H1 (cell line): Measurements from ENCODE around the gene SENP2. TPM values are rescaled to one million over a fixed set of nuclear protein-coding genes. Genes with fewer than 3 reads are reported as not detected.

ENCODE experiments used
- CTCF ChIA-PET: fragments of 300-600 bp; sonication (Branson Sonifier 250); formaldehyde crosslinking; loops from one replicate; lab custom pipeline; 2021; ENCODE audit not compliant: partially characterized antibody; lab: Charles Lee
- POLR2A ChIA-PET: fragments of 300-600 bp; sonication (Branson Sonifier 250); formaldehyde crosslinking; loops from one replicate; lab custom pipeline; 2021; ENCODE audit warnings: inconsistent platforms; ENCODE audit not compliant: partially characterized antibody; lab: Charles Lee
- DNase-seq, 2 experiments: peaks; one replicate each; pipeline versions ENCODE4 v3.0.0 to v3.0.0-alpha.2; 2010 to 2022; ENCODE audit warnings: low spot score in 2 of 2, low read depth in 1 of 2, mixed read lengths in 1 of 2
- FAIRE-seq: peaks from 2 replicates; lab custom pipeline; 2011; peaks lifted over from hg19 to GRCh38; lab: Jason Lieb, UNC
- H2AFZ ChIP-seq: 2 replicates; pipeline ENCODE4 v1.8.1; 2012; ENCODE audit warnings: low read length, inconsistent platforms
- H2AK5ac ChIP-seq: 2 replicates; pipeline ENCODE4 v1.6.1; 2013; ENCODE audit warnings: low read depth, low read length
- H2BK120ac ChIP-seq: replicated peaks from 2 replicates; pipeline ENCODE3; 2013; ENCODE audit warnings: low read depth, low read length, inconsistent platforms
- H2BK12ac ChIP-seq: 2 replicates; pipeline ENCODE4 v1.6.1; 2013; ENCODE audit warnings: low read depth, low read length
- H2BK15ac ChIP-seq: 2 replicates; pipeline ENCODE4 v1.6.1; 2013; ENCODE audit warnings: low read length
- H2BK20ac ChIP-seq: 2 replicates; pipeline ENCODE4 v1.6.1; 2013; ENCODE audit warnings: low read length
- H2BK5ac ChIP-seq: 2 replicates; pipeline ENCODE4 v1.6.1; 2013; ENCODE audit warnings: low read depth, low read length
- H3K14ac ChIP-seq: 2 replicates; pipeline ENCODE4 v1.6.1; 2013; ENCODE audit warnings: inconsistent platforms; ENCODE audit not compliant: insufficient read length
- H3K18ac ChIP-seq: 2 replicates; pipeline ENCODE4 v1.6.1; 2013; ENCODE audit warnings: low read length; ENCODE audit errors: extremely low read depth
- H3K23ac ChIP-seq: 2 replicates; pipeline ENCODE4 v1.6.1; 2013; ENCODE audit warnings: inconsistent platforms; ENCODE audit not compliant: insufficient read length
- H3K23me2 ChIP-seq: 2 replicates; pipeline ENCODE4 v1.6.1; 2013; ENCODE audit warnings: low read depth, low read length
- H3K27ac ChIP-seq: 2 replicates; pipeline ENCODE4 v1.6.1; 2011; ENCODE audit warnings: low read depth, low read length, inconsistent platforms
- H3K27me3 ChIP-seq, 4 experiments: replicated peaks in 1 of 4; 1 replicate in 1 of 4; 2 replicates in 3 of 4; pipeline versions ENCODE4 v1.6.1 to v1.8.1; 2011 to 2013; ENCODE audit warnings: low read length in 3 of 4, mild to moderate bottlenecking in 3 of 4, inconsistent platforms in 2 of 4, mixed read lengths in 2 of 4, moderate library complexity in 1 of 4; ENCODE audit not compliant: control insufficient read depth in 3 of 4, insufficient read depth in 3 of 4; ENCODE audit errors: extremely low read depth in 1 of 4
- H3K36me3 ChIP-seq, 4 experiments: 2 replicates each; pipeline versions ENCODE4 v1.6.1 to v1.8.1; 2011 to 2013; ENCODE audit warnings: mild to moderate bottlenecking in 4 of 4, low read length in 3 of 4, moderate library complexity in 2 of 4, control low read depth in 1 of 4, inconsistent platforms in 1 of 4; ENCODE audit not compliant: insufficient read depth in 4 of 4, control insufficient read depth in 2 of 4
- H3K4ac ChIP-seq: replicated peaks from 2 replicates; pipeline ENCODE3; 2013; ENCODE audit warnings: low read length, low read depth, mixed read lengths, inconsistent platforms; ENCODE audit not compliant: insufficient read length
- H3K4me1 ChIP-seq, 4 experiments: replicated peaks in 1 of 4; 1 replicate in 1 of 4; 2 replicates in 3 of 4; pipeline versions ENCODE4 v1.6.1 to v1.8.1; 2011 to 2013; ENCODE audit warnings: low read length in 3 of 4, inconsistent platforms in 2 of 4, mixed read lengths in 1 of 4; ENCODE audit not compliant: insufficient read depth in 4 of 4, control insufficient read depth in 3 of 4
- H3K4me2 ChIP-seq, 2 experiments: 2 replicates each; pipeline versions ENCODE4 v1.6.1 to v1.8.1; 2011 to 2013; ENCODE audit warnings: low read depth in 2 of 2, low read length in 2 of 2, control low read depth in 1 of 2, inconsistent platforms in 1 of 2, mild to moderate bottlenecking in 1 of 2; ENCODE audit not compliant: insufficient read depth in 1 of 2
- H3K4me3 ChIP-seq, 4 experiments: fragments of 200-600, 300-600 bp in 1 of 4; sonication (generic), shearing (Covaris generic), sonication (Bioruptor Twin) in 1 of 4; 2 replicates each; pipeline versions ENCODE4 v1.5.1 to v1.8.1; 2011 to 2016; ENCODE audit warnings: low read length in 4 of 4, low read depth in 3 of 4, control low read depth in 2 of 4, inconsistent platforms in 2 of 4, mild to moderate bottlenecking in 2 of 4, mixed read lengths in 1 of 4, moderate library complexity in 1 of 4; ENCODE audit not compliant: insufficient read depth in 2 of 4; ENCODE audit errors: extremely low read depth in 1 of 4
- H3K56ac ChIP-seq: replicated peaks from 2 replicates; pipeline ENCODE3; 2013; ENCODE audit warnings: low read depth, mild to moderate bottlenecking, mixed read lengths, low read length, inconsistent platforms; ENCODE audit not compliant: insufficient read length
- H3K79me1 ChIP-seq: 2 replicates; pipeline ENCODE4 v1.6.1; 2013; ENCODE audit warnings: low read depth, low read length, control low read depth
- H3K79me2 ChIP-seq, 2 experiments: 2 replicates each; pipeline versions ENCODE4 v1.6.1 to v1.8.1; 2012 to 2013; ENCODE audit warnings: low read length in 2 of 2, mild to moderate bottlenecking in 2 of 2, inconsistent platforms in 1 of 2; ENCODE audit not compliant: insufficient read depth in 2 of 2, control insufficient read depth in 1 of 2
- H3K9ac ChIP-seq, 4 experiments: replicated peaks in 1 of 4; 1 replicate in 1 of 4; 2 replicates in 3 of 4; pipeline versions ENCODE4 v1.6.1 to v1.8.1; 2011 to 2013; ENCODE audit warnings: low read depth in 3 of 4, low read length in 3 of 4, control low read depth in 2 of 4, mild to moderate bottlenecking in 2 of 4, moderate library complexity in 2 of 4, inconsistent platforms in 1 of 4; ENCODE audit errors: extremely low read depth in 1 of 4
- H3K9me3 ChIP-seq, 2 experiments: 2 replicates each; pipeline versions ENCODE4 v1.6.1 to v1.8.1; 2012 to 2013; ENCODE audit warnings: mild to moderate bottlenecking in 2 of 2, moderate library complexity in 2 of 2, control low read depth in 1 of 2, inconsistent platforms in 1 of 2, low read depth in 1 of 2, low read length in 1 of 2, mixed read lengths in 1 of 2; ENCODE audit not compliant: insufficient read depth in 2 of 2
- H4K20me1 ChIP-seq, 2 experiments: replicated peaks in 1 of 2; 2 replicates each; pipeline versions ENCODE3 to v1.8.1; 2011 to 2013; ENCODE audit warnings: inconsistent platforms in 2 of 2, low read length in 2 of 2, mild to moderate bottlenecking in 1 of 2; ENCODE audit not compliant: insufficient read depth in 2 of 2, control insufficient read depth in 1 of 2
- H4K5ac ChIP-seq: 2 replicates; pipeline ENCODE4 v1.6.1; 2013; ENCODE audit warnings: low read length, low read depth, mixed read lengths, inconsistent platforms; ENCODE audit not compliant: insufficient read length
- H4K8ac ChIP-seq: 2 replicates; pipeline ENCODE4 v1.8.0; 2013; ENCODE audit warnings: mild to moderate bottlenecking, moderate library complexity, low read length, inconsistent platforms; ENCODE audit not compliant: insufficient read depth; ENCODE audit errors: extremely low read depth
- H4K91ac ChIP-seq: replicated peaks from 2 replicates; pipeline ENCODE3; 2013; ENCODE audit warnings: low read length, mixed read lengths, inconsistent platforms; ENCODE audit not compliant: insufficient read length
- GABPA ChIP-seq: IDR thresholded peaks from 2 replicates; pipeline ENCODE4 v1.6.1; 2011; ENCODE audit warnings: mild to moderate bottlenecking, low read length, moderate library complexity, borderline replicate concordance; ENCODE audit not compliant: insufficient read depth
- JUND ChIP-seq: IDR thresholded peaks from 2 replicates; pipeline ENCODE4 v1.6.1; 2011; ENCODE audit warnings: mild to moderate bottlenecking, improper control_type of control experiment, low read length
- RAD21 ChIP-seq, 2 experiments: IDR thresholded peaks in 1 of 2; conservative IDR thresholded peaks in 1 of 2; 2 replicates each; pipeline ENCODE4 v1.6.1; 2011; ENCODE audit warnings: low read depth in 2 of 2, low read length in 2 of 2, improper control_type of control experiment in 1 of 2, inconsistent platforms in 1 of 2, mild to moderate bottlenecking in 1 of 2, moderate library complexity in 1 of 2
- SP1 ChIP-seq: IDR thresholded peaks from 2 replicates; pipeline ENCODE4 v1.6.1; 2011; ENCODE audit warnings: low read depth, low read length
- WGBS, 2 experiments: shearing (Covaris generic) in 1 of 2; methylation state at CpG; one replicate each; pipeline versions ENCODE4 v1.1.6 to v1.1.7; 2013 to 2015; ENCODE audit warnings: low lambda C conversion rate in 2 of 2, mixed read lengths in 2 of 2, inconsistent platforms in 1 of 2, low coverage in 1 of 2, missing lambda C conversion rate in 1 of 2; ENCODE audit not compliant: insufficient replicate concordance in 2 of 2, insufficient coverage in 1 of 2, insufficient read length in 1 of 2; ENCODE audit errors: extremely low coverage in 1 of 2, missing lambda C conversion rate in 1 of 2; 5-methylcytosine and 5-hydroxymethylcytosine counted together
- polyA plus RNA-seq, 7 experiments: library from polyadenylated mRNA; depleted of rRNA in 3 of 7; stranded (reverse) in 5 of 7; unstranded in 2 of 7; fragments of >200 nt in 5 of 7; fragments of 200-250 nt in 2 of 7; gene quantifications; 1 replicate in 5 of 7; 2 replicates in 1 of 7; 4 replicates in 1 of 7; pipeline versions ENCODE4 v1.2.1 to v1.2.3, GENCODE V29; 2011 to 2013; ENCODE audit warnings: missing spikeins in 2 of 7, mixed read lengths in 2 of 7
- total RNA-seq: library from RNA; stranded (reverse); fragmentation: NEBNext Ultra II Directional; extraction: Animal tissue kit (Norgen Biotek cat#: 25700); gene quantifications from 2 replicates; pipeline ENCODE4 v1.2.1, GENCODE V29; 2021
- TF ChIP-seq, protein P1 (sequence below): IDR thresholded peaks from 2 replicates; pipeline ENCODE4 v1.6.1; 2011; ENCODE audit warnings: low read depth, mild to moderate bottlenecking, low read length; ENCODE audit not compliant: insufficient read depth
- TF ChIP-seq, protein P2 (sequence below), 3 experiments: IDR thresholded peaks; 1 replicate in 2 of 3; 2 replicates in 1 of 3; pipeline versions ENCODE4 v1.5.1 to v1.6.1; 2011; ENCODE audit warnings: low read length in 3 of 3, mild to moderate bottlenecking in 3 of 3, inconsistent platforms in 2 of 3, low read depth in 1 of 3, moderate library complexity in 1 of 3; ENCODE audit not compliant: insufficient read depth in 1 of 3; ENCODE audit errors: control extremely low read depth in 1 of 3

Gene SENP2
- total and polyA plus RNA-seq, 2 of the 8 experiments (the other 6 are each of a cell fraction or from before 2014, with no cell fraction given): 25.2 to 69.3 TPM

DNA sequence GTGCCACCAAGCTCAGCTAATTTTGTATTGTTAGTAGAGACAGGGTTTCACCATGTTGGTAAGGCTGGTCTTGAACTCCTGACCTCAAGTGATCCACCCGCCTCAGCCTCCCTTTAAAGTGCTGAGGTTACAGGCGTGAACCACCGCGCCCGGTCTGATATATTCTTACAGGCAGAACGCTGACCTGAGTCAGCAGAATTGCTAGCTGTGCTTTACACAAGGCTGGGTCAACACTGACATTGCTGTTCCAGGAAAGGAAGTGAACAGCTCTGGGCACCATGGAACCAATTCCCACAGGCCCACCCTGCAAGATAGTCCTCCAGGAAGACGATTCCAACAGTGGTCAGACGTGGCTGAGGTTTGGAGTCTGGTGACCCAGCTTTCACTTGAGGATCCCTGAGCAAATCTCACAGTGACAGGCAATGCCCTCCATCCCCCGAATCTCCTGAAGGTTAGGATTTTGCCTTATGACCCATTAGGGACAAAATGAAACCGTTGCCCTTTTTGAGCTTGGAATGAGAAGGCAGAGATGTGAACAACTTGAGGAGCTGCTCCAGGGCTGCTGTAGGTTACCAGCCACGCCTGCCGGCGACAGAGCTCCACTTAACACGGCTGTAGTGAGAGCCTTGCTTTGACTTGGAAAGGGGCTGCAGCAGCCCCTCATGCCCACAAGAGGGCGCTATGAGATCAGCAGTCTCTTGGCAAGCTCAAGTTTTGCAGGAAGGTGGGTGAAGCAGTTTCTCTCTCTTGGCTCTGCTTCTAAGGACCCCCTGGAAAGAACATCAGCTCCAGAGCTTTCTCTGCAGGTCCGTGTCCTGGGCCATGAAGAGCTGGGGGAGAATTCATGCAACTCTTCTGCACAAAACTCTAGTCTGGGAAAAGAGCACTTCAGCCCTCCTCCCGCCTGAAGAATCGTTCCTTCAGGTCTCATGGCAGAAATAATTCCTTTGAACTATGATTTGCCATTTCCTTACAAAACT, 74.1 kb downstream of the SENP2 start:
- Histone ChIP-seq H2BK120ac (no peak overlapping the region), H3K4me3 (no peak overlapping the region), H3K27ac (no peak overlapping the region), H2AK5ac (no peak overlapping the region), H2AFZ (no peak overlapping the region), H4K5ac (no peak overlapping the region), H3K79me2 (no peaks in the 10 kb centered on the region), H2BK12ac (no peak overlapping the region), H4K91ac (no peak overlapping the region), H3K4me2 (no peak overlapping the region), H3K4ac (no peak overlapping the region), H3K23ac (no peak overlapping the region), H4K8ac (no peak overlapping the region), H2BK5ac (no peak overlapping the region), H3K14ac (no peak overlapping the region), H3K9me3 (no peaks in the 10 kb centered on the region), H3K56ac (no peak overlapping the region), H3K9ac (no peak overlapping the region)
- peak; percentile 86 for FAIRE-seq
- peak; percentile 61 to 86 for DNase-seq
- ChIA-PET POLR2A (interaction anchor here (0.7 to 3.5 kb wide), 12 partner anchors 10 to 272 kb away, joined by 3 to 11 read pairs (median 4); no protein-coding TSS in a partner anchor), CTCF (interaction anchor here (0.5 to 6.9 kb wide), 80 partner anchors 7 to 842 kb away, joined by 3 to 67 read pairs (median 4); no protein-coding TSS in a partner anchor)
- WGBS, 2 experiments: 70% methylated on average over 18 of the region's 18 CpGs; no CpG with 5 or more reads in 1 of the 2 experiments
- TF ChIP-seq GABPA: peak; percentile 58; the same call in 1 of the 2 replicates
- TF ChIP-seq, protein P1, sequence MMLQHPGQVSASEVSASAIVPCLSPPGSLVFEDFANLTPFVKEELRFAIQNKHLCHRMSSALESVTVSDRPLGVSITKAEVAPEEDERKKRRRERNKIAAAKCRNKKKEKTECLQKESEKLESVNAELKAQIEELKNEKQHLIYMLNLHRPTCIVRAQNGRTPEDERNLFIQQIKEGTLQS: no peak
- TF ChIP-seq, protein P2, sequence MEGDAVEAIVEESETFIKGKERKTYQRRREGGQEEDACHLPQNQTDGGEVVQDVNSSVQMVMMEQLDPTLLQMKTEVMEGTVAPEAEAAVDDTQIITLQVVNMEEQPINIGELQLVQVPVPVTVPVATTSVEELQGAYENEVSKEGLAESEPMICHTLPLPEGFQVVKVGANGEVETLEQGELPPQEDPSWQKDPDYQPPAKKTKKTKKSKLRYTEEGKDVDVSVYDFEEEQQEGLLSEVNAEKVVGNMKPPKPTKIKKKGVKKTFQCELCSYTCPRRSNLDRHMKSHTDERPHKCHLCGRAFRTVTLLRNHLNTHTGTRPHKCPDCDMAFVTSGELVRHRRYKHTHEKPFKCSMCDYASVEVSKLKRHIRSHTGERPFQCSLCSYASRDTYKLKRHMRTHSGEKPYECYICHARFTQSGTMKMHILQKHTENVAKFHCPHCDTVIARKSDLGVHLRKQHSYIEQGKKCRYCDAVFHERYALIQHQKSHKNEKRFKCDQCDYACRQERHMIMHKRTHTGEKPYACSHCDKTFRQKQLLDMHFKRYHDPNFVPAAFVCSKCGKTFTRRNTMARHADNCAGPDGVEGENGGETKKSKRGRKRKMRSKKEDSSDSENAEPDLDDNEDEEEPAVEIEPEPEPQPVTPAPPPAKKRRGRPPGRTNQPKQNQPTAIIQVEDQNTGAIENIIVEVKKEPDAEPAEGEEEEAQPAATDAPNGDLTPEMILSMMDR (IDR thresholded peaks at IDR 0.05; ENCODE audit: control extremely low read depth in 1 of 3, insufficient read depth in 1 of 3, low read depth in 1 of 3, low read length in 3 of 3): peak; percentile 92 to 100 (median 93)
- no peak for TF ChIP-seq SP1
- TF ChIP-seq RAD21 (IDR thresholded peaks at IDR 0.05 in 1 of 2, conservative IDR thresholded peaks at IDR 0.05 in 1 of 2; ENCODE audit: low read depth in 2 of 2, low read length in 2 of 2): peak; percentile 96 to 97
- 0 out of 2 replicates have a peak, but pooled peaks have one; percentile 29 for TF ChIP-seq JUND
- TF ChIP-seq, all 59 proteins: peak for 4
- Histone ChIP-seq H3K79me1 (no peaks in the 10 kb centered on the region), H4K20me1 (peaks cover 0 to 3% of the 10 kb centered on the region in 2 experiments), H3K27me3 (no peaks in the 10 kb centered on the region), H3K18ac (no peak overlapping the region), H3K4me1 (peaks cover 0 to 3% (median under 1%) of the 10 kb centered on the region in 4 experiments; a peak in 3 of 7 replicates), H3K23me2 (no peaks in the 10 kb centered on the region), H2BK20ac (no peak overlapping the region), H3K36me3 (peaks cover 8 to 39% (median 26%) of the 10 kb centered on the region in 4 experiments), H2BK15ac (no peak overlapping the region)
